HepG2 (cell line): ENCODE measurements around the gene MISP3. TPM values are rescaled to one million over a fixed set of nuclear protein-coding genes. Genes with fewer than 3 reads are reported as not detected.

Experiments
- ARNT ChIP-seq: fragments of 450-650 bp; IDR thresholded peaks from 2 replicates; pipeline ENCODE4 v1.6.1; 2017
- ATRX ChIP-seq: sonication (generic); formaldehyde crosslinking; IDR thresholded peaks from 2 replicates; pipeline ENCODE4 v1.4.0; 2020; ENCODE audit warnings: missing genetic modification reagents, borderline replicate concordance
- IRF2 ChIP-seq: IDR thresholded peaks from 2 replicates; pipeline ENCODE4 v1.6.1; 2018; ENCODE audit warnings: missing genetic modification reagents, missing compliant biosample characterization
- KLF11 ChIP-seq: IDR thresholded peaks from 2 replicates; pipeline ENCODE4 v1.6.1; 2016; ENCODE audit warnings: missing compliant biosample characterization
- MNT ChIP-seq: fragments of 450-650 bp; IDR thresholded peaks from 2 replicates; pipeline ENCODE4 v1.6.1; 2016
- MYNN ChIP-seq: sonication (generic); formaldehyde crosslinking; IDR thresholded peaks from 2 replicates; pipeline ENCODE4 v1.4.0; 2020; ENCODE audit warnings: mild to moderate bottlenecking, low read depth, missing genetic modification reagents
- NFATC3 ChIP-seq: sonication (generic); formaldehyde crosslinking; IDR thresholded peaks from 2 replicates; pipeline ENCODE4 v1.5.1; 2020; ENCODE audit warnings: mild to moderate bottlenecking, missing genetic modification reagents
- NR2C2 ChIP-seq: sonication (generic); formaldehyde crosslinking; IDR thresholded peaks from 2 replicates; pipeline ENCODE4 v1.4.0; 2020; ENCODE audit warnings: missing genetic modification reagents, mild to moderate bottlenecking, moderate library complexity, borderline replicate concordance
- SALL2 ChIP-seq: sonication (generic); formaldehyde crosslinking; IDR thresholded peaks from 2 replicates; pipeline ENCODE4 v1.8.1; 2023; ENCODE audit warnings: mild to moderate bottlenecking, missing genetic modification reagents, inconsistent platforms
- SIX4 ChIP-seq: sonication (generic); formaldehyde crosslinking; IDR thresholded peaks from 2 replicates; pipeline ENCODE4 v1.4.0; 2020; ENCODE audit warnings: missing genetic modification reagents
- THYN1 ChIP-seq: sonication (generic); formaldehyde crosslinking; IDR thresholded peaks from 2 replicates; pipeline ENCODE4 v1.8.1; 2023; ENCODE audit warnings: low read depth, mild to moderate bottlenecking, moderate library complexity, missing genetic modification reagents, borderline replicate concordance
- TP53 ChIP-seq: sonication (generic); formaldehyde crosslinking; conservative IDR thresholded peaks from 2 replicates; pipeline ENCODE4 v1.4.0; 2020; ENCODE audit warnings: missing genetic modification reagents
- ZBTB1 ChIP-seq: sonication (generic); formaldehyde crosslinking; IDR thresholded peaks from 2 replicates; pipeline ENCODE4 v1.4.0; 2020; ENCODE audit warnings: missing genetic modification reagents, borderline replicate concordance
- ZNF280D ChIP-seq: sonication (generic); formaldehyde crosslinking; IDR thresholded peaks from 2 replicates; pipeline ENCODE4 v1.5.1; 2020; ENCODE audit warnings: mild to moderate bottlenecking, missing genetic modification reagents
- ZNF281 ChIP-seq: sonication (generic); formaldehyde crosslinking; IDR thresholded peaks from 2 replicates; pipeline ENCODE4 v1.4.0; 2020; ENCODE audit warnings: missing genetic modification reagents, borderline replicate concordance
- ZNF564 ChIP-seq: sonication (generic); formaldehyde crosslinking; IDR thresholded peaks from 2 replicates; pipeline ENCODE4 v1.8.1; 2023; ENCODE audit warnings: mild to moderate bottlenecking, missing genetic modification reagents
- ZNF879 ChIP-seq: sonication (generic); formaldehyde crosslinking; IDR thresholded peaks from 2 replicates; pipeline ENCODE4 v1.8.1; 2023; ENCODE audit warnings: missing genetic modification reagents
- ZSCAN31 ChIP-seq: sonication (generic); formaldehyde crosslinking; IDR thresholded peaks from 2 replicates; pipeline ENCODE4 v1.5.0; 2020; ENCODE audit warnings: low read depth, mild to moderate bottlenecking, missing genetic modification reagents
- polyA plus RNA-seq, 8 experiments: library from polyadenylated mRNA; depleted of rRNA in 3 of 8; stranded (reverse) in 7 of 8; unstranded in 1 of 8; fragments of >200 nt; fragmentation: Illumina TruSeq in 4 of 8; extraction: Trizol in 4 of 8; gene quantifications; 2 replicates each; pipeline versions ENCODE4 v1.2.1 to v1.2.3, GENCODE V29; 2011 to 2016; ENCODE audit warnings: low read depth in 4 of 8, missing spikeins in 1 of 8, mixed read lengths in 1 of 8; ENCODE audit not compliant: insufficient read depth in 1 of 8
- total RNA-seq, 5 experiments: library from RNA; depleted of rRNA; stranded (reverse); fragments of >200 nt; fragmentation: Illumina TruSeq; extraction: Trizol; gene quantifications; 2 replicates each; pipeline ENCODE4 v1.2.3, GENCODE V29; 2016; ENCODE audit warnings: low read depth in 1 of 5
- TF ChIP-seq, protein P1 (sequence below): sonication (generic); formaldehyde crosslinking; IDR thresholded peaks from 2 replicates; pipeline ENCODE4 v1.4.0; 2020; ENCODE audit warnings: missing genetic modification reagents

MISP3 gene
- total and polyA plus RNA-seq, 2 of the 13 experiments (the other 11 are each of a cell fraction or from before 2014, with no cell fraction given) = 2.5 to 5.4 TPM

- no peak for TF ChIP-seq ZNF280D (CRISPR knock-in tag)
- TF ChIP-seq ZNF879 = no peak
- no peak for TF ChIP-seq ATRX
- TF ChIP-seq, protein P1, sequence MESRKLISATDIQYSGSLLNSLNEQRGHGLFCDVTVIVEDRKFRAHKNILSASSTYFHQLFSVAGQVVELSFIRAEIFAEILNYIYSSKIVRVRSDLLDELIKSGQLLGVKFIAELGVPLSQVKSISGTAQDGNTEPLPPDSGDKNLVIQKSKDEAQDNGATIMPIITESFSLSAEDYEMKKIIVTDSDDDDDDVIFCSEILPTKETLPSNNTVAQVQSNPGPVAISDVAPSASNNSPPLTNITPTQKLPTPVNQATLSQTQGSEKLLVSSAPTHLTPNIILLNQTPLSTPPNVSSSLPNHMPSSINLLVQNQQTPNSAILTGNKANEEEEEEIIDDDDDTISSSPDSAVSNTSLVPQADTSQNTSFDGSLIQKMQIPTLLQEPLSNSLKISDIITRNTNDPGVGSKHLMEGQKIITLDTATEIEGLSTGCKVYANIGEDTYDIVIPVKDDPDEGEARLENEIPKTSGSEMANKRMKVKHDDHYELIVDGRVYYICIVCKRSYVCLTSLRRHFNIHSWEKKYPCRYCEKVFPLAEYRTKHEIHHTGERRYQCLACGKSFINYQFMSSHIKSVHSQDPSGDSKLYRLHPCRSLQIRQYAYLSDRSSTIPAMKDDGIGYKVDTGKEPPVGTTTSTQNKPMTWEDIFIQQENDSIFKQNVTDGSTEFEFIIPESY (CRISPR knock-in tag) = 0 out of 2 replicates have a peak, but pooled peaks have one; percentile 14
- TF ChIP-seq ZBTB1 (CRISPR knock-in tag) = no peak
- peak; percentile 17; the same call in 1 of the 2 replicates for TF ChIP-seq ZSCAN31 (CRISPR knock-in tag)
- TF ChIP-seq SIX4 (CRISPR knock-in tag) = no peak
- TF ChIP-seq ZNF564 = peak; percentile 80
- TF ChIP-seq NFATC3 (CRISPR knock-in tag) = no peak
- no peak for TF ChIP-seq SALL2
- peak; percentile 90 for TF ChIP-seq IRF2 (CRISPR knock-in tag)
- TF ChIP-seq MYNN = no peak
- no peak for TF ChIP-seq MNT
- no peak for TF ChIP-seq THYN1 (CRISPR knock-in tag)
- peak; percentile 88 for TF ChIP-seq ZNF281 (CRISPR knock-in tag)
- TF ChIP-seq NR2C2 (CRISPR knock-in tag) = peak; percentile 99
- TF ChIP-seq KLF11 (CRISPR knock-in tag) = peak; percentile 31; the same call in 1 of the 2 replicates
- TF ChIP-seq ARNT = no peak
- TF ChIP-seq TP53 (CRISPR knock-in tag) = no peak
These were observed 8.6 kb downstream of the MISP3 start (continued) for GRCh38 chr19:14080887-14081796.
